ENCODE measurements around the gene SEMA3C.

The SEMA3C gene

GRCh38 chr7:80847895-80848294 is 71.0 kb downstream of the SEMA3C start:
- DNase-seq, result peak; percentile 34

DNA sequence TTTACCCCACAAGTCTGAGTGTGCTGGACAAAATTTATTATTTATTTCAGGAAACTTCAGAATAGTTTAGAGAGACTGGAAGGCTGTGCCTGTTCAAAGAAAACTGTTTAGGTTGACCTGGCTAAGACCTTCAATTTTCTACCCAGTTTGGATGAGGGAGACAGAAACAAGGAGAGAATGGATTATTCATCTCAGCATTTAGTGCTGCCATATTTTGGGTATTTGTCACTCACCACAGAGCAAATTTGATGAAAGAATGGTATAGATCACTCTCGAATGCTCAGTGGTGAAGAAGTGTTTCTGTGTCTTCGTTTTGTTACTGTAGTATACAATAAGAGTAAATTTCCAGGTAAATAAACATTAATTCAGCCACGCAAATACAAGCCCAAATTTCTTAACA is 71.8 kb downstream of the SEMA3C start:
- DNase-seq, result peak; percentile 60

DNA sequence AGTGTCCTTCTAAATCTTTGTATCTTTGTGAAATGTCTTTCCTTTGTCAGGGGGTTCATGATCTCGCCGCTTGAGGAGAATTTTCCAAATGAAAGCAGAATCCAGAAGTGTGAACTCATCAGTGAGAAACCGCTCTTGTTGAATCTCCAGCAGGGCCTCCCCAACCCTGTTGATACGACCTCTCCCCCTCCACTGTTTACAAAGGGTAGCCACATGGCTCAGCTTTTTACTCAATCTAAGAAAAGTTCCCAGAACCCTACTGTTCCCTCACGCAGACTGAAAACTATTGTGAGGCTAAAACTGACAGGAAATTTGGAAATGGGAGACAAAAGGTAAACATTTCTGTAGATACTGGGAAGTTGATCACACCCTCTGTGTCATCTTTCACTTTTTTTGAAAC is 73.9 kb downstream of the SEMA3C start:
- no peak for DNase-seq

DNA sequence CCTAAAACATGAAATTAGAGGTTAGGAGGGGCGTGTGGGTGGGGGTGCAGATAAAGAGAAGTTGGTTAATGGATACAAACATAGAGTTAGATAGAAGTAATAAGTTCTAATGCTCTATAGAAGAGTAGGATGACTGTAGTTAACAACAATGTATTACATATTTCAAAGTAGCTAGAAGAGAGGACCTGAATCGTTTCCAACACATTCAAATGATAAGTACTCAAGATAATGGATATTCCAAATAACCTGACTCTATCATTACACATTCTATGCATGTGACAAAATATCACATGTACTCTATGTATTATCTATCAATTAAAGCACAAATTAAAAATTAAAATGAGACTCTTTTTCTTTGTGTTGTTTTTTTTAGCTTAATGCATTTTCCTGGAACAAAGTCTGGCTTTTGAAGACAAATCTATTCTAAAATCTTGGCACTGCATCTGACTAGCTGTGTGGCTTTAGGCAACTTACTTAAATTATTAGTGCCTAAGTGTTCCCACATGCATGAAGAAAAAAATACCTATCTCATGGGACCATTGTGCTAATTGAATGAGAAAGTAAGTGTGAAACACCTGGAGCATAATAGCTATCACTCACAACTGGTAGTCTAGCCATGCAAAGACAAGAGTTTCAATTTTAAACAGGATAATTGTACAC is 75.7 kb downstream of the SEMA3C start:
- no peak for DNase-seq

DNA sequence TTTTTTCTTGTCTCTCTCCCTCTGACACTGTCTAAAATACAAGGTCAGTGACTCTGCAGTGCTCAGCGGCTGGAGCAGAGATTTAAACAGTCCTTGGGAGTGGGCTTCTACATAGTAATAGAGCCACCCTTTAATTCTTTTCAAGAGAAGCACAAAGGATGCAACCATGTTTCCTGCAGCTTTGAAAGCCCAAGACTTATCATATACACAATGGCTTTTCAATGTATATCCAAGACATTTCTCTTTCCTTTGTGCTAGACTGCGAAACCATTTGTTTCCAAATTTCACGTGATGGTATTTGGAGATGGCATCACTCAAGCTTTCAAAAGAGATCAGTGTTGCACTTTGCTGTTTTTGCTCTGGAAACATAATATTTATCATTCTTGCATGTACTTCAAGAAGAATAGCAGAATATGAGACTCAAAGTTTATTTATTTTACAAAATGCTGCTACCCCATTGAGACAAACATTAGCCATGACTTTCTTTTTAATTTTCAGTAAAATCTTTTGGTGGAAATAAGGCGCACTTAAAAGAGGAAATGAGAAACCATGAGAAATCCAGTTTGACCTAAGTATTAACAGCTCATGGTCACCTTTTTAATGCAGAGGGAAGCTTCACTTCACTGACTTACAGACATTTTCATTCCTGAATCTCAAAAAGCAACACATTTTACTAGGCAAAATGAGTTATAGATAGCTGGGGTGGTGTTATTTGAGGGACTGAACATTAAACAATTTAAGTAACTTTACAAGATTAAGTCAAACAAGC is 76.6 kb downstream of the SEMA3C start:
- no peak for DNase-seq

GRCh38 chr7:80841423-80841955 is 77.4 kb downstream of the SEMA3C start:
- peak; percentile 65 for DNase-seq

DNA sequence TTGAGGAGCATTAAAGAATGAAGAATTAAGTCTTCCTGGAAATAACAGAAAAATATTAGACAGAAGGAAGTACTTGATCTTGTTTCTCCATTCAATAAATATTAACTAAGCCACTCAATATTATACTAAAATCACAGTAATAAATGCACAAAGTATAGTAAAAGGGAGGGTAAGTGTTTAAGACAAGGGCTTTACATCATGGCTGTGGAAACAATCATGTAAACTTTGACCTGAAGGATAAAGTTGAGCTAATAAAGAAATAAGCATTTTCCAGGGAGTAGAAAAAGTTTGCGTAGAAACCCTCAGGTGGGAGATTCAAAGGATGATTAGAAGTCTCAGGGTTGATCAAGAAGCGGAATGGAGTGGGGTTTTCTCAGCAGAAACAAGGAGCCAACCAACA is 78.2 kb downstream of the SEMA3C start:
- DNase-seq, result no peak

DNA sequence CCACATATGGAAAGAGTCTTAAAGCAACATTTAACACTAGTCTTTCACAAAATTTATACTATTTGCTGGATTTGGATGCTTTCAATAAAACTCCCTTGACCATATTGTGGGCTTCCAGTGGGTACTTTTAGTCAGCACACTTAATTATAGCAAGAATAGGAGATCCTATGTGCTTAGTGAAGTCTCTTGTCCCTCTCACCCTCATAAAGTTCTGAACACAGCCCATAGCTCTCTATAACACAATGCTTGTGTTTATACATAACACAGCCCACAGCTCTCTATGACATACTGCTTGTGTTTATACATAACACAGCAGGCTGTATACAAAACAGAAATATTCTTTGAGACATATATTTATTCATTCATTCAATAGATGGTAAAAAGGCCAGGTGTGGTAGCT is 79.0 kb downstream of the SEMA3C start:
- DNase-seq, result no peak

DNA sequence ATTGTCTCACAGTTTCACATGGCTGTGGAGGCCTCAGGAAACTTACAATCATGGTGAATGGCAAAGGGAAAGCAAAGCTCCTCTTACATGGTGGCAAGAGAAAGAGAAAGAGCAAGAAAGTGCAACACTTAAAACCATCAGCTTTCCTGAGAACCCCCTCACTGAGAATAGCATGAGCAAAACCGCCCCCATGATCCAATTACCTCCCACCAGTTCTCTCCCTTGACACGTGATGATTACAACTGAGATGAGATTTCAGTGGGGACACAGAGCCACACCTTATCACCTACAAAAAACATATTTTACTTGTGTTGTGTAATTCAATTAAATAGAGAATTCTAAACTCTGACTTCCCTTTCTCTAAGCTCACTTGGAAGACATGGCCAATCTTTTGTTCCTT is 80.2 kb downstream of the SEMA3C start:
- no peak for DNase-seq

- DNase-seq, result no peak
Observed at GRCh38 chr7:80837345-80837744, 81.5 kb downstream of the SEMA3C start.

DNA sequence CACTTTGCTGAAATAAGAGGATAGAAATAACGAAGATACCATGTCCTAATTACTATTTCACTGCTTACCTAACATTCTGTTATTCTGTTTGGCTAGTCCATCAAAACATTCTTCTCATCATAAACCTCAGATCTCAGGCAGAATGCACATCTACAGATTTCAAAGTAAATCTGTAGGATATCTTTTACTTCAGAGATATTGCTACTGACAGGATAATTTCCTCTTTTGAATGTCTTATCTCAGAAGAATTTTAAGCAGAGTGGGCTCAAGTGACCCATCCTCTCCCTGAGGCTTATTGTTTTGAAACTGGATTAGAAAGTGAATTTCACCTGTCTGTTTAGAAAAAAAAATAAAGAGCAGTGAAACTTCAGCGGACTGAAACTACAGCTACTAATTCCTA is 83.6 kb downstream of the SEMA3C start:
- no peak for DNase-seq

- DNase-seq, result peak; percentile 55
Observed at GRCh38 chr7:80833289-80834268, 85.3 kb downstream of the SEMA3C start.

DNA sequence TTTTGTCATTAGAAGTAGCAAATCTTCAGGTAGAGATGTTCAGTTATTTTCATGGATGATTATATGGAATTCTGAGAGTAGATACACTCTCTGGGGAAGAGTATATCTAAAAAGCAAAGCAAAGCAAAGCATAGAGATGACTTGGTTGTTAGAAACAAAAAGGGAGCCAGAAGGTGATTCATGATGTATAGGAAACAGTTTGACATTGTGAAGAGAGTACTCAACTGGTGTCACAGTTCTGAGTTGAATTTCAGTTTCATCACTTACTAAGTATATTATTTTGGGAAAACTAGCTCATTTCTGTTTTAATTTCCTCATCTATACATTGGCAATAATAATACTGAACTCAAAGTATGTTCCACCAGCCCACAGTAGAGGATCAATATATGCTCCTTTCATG is 86.8 kb downstream of the SEMA3C start:
- no peak for DNase-seq

DNA sequence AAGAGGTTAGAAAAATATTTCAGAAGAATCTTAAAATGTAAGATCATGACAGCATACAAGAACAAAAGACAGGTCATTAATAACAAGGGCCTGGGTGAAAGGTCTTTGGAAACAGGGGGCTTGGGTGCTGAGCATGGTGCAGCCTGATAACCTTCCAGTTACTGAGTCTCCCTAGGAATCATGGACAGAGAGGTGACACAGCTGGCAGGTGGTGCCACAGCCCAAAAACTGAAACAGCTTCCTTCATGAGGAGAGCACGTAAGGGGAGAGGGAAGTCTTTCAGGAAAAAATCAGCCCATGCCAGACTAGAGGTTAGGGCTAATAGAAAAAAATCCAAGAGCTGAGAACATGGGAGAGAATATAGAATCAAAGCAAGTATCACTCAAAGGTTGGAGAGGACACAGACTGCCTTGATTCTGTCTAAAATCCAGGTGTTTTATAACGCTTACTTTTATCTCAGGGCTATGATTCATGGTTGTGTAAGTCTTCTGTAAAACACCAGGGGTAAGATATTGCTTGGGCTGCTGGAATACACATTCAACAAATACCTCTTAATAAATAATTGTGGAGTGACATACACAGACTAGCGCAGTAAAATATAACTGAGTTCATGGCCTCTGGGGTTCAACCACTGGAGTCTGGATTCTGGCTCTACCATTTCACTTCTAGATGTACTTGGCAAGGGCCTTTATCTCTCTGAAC is 88.1 kb downstream of the SEMA3C start:
- no peak for DNase-seq

DNA sequence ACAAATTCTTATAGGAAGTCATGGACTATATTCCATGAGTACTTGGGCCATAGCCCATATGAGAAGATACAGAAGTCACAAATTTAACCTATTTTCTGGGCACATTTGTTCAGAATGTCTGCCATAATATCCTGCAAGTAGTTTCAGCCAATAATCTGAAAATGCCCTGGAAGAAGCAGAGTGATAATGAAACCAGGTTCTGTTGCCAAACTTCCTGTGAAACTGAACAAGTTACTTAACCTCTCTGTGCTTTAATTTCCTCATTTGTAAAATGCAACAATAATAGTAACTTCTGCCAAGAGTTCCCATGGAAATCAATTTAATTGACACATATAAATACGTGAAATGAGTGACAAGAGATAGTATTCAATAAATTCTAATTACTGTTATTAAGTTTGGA is 88.8 kb downstream of the SEMA3C start:
- DNase-seq, result no peak

DNA sequence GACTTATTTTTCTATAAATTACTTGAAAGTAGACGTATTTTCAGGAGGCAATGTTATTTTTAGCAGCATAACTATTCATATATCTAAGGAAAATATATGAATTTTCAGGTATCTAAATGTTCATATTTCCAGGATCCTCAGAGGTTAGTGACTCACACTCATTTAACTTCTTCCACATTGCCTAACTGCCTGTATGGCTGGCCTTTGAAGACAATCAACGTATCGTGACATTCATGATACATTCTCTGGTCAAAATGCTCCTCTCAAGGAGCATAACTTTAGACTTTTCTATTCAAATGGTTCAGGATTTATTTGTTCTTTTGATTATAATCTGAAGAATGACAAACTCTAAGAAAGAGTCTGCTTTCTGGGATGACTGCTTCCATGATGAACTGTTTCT is 89.3 kb downstream of the SEMA3C start:
- no peak for DNase-seq

- DNase-seq, result peak; percentile 31
Observed at GRCh38 chr7:80827239-80827633, 91.6 kb downstream of the SEMA3C start.

DNA sequence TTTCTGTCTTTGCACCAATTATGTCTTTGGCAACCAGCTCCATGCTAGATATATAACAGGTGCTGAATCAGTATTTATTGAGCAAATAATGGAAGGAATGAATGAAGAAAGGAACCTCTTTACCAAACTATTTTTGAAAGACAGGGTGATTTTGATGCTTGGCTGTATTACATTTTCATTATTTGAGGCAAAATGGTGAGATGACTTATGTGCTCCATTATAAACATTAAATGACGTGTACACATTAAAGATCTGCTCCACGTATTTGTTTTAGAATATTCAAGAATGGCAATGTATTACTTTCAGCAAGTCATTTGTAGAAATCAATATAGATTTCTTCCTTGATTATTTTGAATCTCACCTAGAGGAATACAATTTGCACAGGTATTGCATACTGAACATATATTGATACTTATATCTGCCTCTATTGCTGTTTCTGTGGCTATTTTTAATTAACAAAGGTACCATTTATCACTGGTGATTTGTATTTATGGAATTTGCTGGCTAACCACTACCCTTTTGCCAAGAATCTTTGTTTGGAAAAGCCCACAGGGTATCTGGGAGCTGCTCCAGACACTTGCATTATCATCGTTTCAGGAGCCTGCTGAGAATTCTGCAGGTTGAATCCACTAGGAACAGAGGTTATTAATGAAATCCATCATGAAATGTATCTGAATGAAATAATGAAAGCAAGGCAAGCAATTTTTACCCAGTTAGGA is 92.2 kb downstream of the SEMA3C start:
- peak; percentile 68 for DNase-seq

DNA sequence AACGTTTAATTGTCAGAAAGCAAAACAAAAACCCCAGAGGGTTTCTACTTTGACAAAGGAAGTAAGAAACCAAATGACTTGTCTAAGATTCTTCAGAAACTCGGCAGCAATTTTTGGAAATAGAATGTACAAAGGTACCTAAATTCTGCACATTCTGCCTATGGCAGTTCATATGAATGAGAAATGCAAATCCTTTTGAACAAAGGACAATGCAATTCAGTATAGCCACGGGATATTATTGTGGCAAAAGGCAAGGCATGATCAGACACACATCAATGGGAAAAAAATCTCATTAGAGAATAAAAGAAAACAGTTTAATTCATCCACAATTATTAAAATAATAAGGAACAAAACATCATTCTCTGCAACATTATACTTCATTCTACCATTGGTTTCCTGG is 93.4 kb downstream of the SEMA3C start:
- no peak for DNase-seq

- no peak for DNase-seq
Observed at GRCh38 chr7:80824253-80824652, 94.6 kb downstream of the SEMA3C start.

GRCh38 chr7:80823057-80823456 is 95.8 kb downstream of the SEMA3C start:
- no peak for DNase-seq

GRCh38 chr7:80821771-80822319 is 97.0 kb downstream of the SEMA3C start:
- DNase-seq, result no peak

Data from fibroblast of skin of right quadriceps (primary cell).